GM19193 (cell line): Measurements from ENCODE around the gene EGFL6.

ENCODE experiments used
- POLR2A ChIP-seq: IDR thresholded peaks from 4 replicates; pipeline ENCODE4 v1.6.1; 2011; ENCODE audit not compliant: insufficient read depth, insufficient read length; ENCODE audit errors: extremely low read depth

EGFL6 gene

DNA sequence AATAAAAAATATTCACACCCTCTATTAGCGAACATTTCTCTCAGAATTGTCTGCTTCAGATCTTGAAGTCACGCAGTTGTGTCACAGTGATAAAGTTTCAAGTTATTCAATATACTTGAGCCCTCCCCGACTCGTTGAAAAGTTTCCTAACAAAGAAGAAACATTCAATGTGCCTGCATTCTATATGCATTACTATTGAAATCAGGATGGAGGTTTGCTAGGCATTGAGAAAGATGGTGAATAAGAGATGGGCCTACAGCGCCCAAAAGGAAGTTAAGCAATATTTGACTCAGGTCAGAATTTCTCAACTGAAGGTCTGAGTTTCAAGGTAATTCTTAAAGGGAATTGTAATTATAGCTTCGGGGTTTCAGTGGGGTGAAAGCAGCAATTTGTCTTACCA, 89.7 kb downstream of the EGFL6 start:
- TF ChIP-seq POLR2A, result no peak

DNA sequence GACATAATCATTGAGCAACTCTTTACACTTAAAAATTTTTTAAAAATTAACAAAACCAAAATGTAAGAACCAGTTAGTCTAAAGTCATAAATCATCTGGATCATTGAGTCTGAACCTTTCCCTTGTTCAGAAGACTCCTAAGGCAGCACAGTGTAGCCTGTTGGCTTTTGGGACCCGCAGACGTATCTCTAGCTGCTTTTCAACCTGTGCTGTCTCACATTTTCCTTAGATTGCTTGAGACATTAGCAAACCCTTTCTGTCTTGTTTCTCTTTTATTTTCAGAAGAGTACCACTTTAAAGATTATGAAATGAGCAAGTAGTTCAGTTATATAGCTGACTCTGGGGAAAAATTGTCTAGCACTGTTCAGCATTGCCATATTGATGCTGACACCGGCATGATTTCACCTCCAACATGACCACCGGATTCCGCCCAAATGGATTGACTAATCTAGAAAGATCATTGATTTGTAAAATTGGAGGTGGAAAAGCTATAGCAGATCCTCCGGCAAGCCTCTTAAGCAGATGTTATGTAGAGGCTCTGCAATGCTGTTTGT, 92.4 kb downstream of the EGFL6 start:
- TF ChIP-seq POLR2A, result no peak

DNA sequence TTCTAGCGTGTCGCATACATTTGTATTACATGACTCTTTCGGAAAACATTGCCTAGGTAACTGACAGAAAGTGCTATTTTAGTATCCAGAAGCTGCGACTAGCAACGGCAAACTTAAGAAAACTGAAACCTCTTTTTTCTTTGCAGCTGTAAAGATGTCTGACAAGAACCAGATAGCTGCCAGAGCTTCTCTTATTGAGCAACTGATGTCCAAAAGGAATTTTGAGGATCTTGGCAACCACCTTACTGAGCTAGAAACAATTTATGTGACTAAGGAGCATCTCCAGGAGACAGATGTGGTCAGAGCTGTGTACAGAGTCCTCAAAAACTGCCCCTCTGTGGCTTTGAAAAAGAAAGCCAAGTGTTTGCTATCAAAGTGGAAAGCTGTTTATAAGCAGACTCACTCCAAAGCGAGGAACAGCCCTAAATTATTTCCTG, 93.0 kb downstream of the EGFL6 start:
- no peak for TF ChIP-seq POLR2A

DNA sequence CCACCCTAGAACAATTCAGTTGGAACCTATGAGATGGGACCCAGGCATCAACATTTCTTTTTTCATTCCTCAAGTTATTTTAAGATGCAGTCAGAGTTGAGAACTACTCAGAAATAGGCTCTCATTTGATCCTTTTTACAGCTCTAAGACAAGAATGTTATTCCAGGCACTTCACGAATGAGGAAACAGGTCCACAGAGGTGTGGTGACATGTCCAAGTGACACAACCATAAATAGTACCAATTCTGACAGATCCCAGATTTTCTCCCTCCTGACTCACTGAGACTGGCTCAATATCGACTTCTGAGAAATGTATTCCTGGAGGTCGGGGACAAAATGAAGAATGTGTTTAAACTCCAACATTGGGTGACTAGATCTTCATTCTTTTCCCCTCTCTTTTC, 94.6 kb downstream of the EGFL6 start:
- no peak for TF ChIP-seq POLR2A

DNA sequence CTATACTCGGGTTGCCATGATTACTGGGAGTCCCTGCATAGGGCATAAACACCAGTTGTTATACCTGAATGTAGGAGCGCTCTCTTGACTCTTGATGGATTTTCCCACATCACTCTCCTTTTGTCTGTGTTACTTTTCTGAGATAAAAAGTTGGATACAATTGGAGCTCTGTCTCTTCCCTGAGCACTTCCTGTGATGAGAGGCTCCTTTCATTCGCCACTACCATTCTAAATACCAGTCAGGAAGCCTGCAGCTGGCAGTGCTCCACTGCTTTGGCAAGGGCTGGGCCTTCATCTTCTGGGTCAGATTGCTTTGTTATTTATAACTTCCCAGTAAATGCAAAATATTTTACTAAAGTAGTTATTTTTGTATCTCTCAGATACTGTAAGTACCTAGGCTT, 97.4 kb downstream of the EGFL6 start:
- no peak for TF ChIP-seq POLR2A

DNA sequence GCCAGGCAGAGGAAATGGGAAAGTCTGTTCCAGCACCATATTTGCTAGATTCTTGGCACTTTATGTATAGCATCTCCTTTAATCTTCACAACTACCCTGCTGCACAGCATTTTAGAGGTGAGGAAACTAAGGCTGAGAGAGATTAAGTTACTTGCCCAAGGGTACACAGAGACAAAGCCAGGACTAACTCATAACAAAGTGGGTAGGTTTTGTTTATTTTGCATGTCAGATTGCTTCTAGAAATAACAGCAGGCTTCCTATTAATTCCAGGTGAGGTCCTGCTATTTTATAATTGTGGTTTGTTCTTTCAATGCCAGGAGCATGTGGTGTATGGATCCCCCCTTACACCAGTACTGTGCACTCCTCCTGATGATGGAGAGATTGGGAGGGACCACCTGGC, 98.5 kb downstream of the EGFL6 start:
- TF ChIP-seq POLR2A, result no peak

DNA sequence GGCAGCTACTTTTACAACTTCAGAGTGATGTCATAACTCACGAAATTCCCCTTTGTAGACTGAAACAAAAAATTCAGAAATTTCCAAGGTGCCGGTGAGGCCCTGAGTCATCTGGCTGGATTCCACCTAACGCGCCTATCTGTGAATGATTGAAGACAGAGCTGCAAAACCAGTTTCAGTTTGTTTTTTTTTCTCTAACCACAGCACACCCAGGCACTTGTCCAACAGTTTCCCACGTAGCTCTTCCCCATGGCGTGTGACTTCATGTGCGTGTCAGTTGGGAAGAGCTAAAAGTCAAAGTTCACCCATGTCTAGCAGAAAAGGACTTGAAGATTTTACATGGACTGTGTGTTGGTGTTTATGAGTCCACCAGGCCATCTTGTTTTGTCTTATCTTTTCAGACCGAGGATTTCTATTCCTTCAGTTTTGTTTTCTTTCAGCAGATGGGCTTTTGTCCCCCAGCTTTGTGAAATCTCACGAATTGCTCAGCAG, 99.9 kb downstream of the EGFL6 start:
- no peak for TF ChIP-seq POLR2A

DNA sequence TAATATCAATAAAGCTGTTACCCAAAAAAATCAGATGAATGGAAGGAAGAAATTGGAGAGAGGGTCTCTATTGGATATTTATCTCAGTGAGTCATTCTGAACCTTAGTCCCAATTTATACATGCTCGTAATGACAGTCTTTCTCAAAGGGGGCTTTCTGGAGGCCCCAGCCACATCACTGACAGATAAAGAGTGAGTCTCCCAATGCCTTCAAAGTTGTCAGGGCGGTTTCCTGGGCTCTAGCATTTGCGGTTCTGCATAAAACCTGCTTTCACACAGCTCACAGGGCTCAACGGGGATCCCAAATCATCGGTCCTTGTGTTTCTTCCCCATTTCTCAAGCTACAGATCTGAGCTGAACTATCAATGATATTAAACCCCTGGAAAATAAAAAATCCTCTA, 100.8 kb downstream of the EGFL6 start:
- TF ChIP-seq POLR2A, result no peak

DNA sequence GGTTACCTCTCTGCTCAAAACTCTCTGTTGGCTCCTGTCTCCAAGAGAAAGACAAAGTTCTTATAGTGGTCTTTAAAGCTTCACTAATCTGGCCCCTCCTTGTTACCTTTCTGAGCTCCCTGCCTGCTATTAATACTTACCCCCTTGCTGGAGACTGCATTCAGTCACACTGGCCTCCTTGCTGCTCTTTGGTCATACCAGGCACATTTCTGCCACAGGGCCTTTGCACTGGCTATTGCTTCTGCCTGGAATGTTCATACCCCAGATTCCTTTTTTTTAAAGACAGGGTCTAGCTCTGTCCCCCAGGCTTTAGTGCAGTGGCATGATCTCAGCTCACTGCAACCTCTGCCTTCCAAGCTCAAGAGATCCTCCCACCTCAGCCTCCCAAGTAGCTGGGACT, 103.6 kb downstream of the EGFL6 start:
- no peak for TF ChIP-seq POLR2A

DNA sequence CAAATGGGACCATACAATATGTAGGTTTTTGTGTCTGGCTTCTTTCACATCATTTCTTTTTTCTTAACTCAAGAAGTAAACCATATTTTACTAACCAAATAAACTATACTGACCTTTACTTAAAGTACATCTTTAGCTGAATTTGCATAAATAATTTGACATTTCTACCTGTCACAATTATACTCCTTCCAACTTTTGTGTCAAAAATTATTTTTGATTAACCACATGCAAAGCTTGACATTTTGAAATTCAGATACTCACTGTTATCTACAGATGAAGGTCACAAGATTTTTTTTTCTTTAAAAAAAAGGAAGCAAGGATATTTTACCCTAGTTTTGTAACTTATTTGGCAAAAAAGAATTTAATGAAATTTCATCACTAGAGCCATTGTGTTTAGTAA, 107.5 kb downstream of the EGFL6 start:
- TF ChIP-seq POLR2A, result no peak

DNA sequence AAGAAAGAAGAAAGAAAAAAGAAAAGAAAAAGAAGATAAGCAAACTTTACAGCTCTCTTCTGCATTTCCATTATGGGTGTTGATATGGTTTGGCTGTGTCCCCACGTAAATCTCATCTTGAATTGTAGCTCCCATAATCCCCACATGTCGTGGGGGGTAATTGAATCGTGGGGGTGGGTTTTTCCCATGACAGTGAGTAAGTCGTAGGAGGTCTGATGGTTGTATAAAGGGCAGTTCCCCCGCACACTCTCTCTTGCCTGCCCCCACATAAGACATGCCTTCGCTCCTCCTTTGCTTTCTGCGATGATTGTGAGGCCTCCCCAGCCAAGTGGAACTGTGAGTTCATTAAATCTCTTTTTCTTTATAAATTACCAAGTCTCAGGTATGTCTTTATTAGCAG, 112.2 kb downstream of the EGFL6 start:
- no peak for TF ChIP-seq POLR2A
